ENCODE results near the gene HIVEP3. TPM values are rescaled to one million over a fixed set of nuclear protein-coding genes. Genes with fewer than 3 reads are reported as not detected.
A peak's percentile ranks its signal among the peaks of the same experiment; 100 is the strongest.

Gene HIVEP3
- total and polyA plus RNA-seq, 11 donors = 3.2 to 11.9 (median 5.0) TPM

DNA sequence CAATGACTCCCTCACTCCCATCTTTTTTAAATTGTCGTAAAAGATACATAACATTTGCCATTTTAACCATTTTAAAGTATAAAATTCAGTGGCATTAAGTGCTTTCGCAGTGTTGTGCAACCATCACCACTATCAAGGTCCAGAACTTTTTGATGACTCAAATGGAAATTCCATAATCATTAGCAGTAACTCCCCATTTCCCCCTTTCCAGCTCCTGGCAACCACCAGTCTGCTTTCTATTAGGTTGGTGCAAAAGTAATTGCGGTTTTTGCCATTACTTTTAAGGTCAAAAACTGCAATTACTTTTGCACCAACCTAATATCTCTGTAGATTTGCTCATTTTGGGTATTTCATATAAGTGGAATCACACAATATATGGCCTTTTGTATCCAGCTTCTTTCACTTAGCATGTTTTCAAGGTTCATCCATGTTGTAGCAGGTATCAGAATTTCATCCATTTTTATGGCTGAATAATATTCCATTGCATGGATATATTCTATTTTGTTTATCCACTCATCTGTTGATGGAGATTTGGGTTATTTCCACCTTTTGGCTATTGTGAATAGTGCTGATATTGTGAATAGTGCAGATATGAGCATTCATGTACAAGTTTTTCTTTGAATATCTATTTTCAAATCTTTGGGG is 159.7 kb downstream of the HIVEP3 start:
- Histone ChIP-seq H3K9me3 (peaks cover 0 to 7% (median 0%) of the 10 kb centered on the region in 12 donors), H3K4me1 (peaks cover 0 to 13% (median under 1%) of the 10 kb centered on the region in 12 donors), H3K36me3 (no peaks in the 10 kb centered on the region), H3K27ac (no peak overlapping the region), H3K27me3 (no peaks in the 10 kb centered on the region), H3K4me3 (no peak overlapping the region)
- WGBS, 4 donors = 91 to 95% (median 94%) methylated on average over 3 of the region's 3 CpGs
- no peak for ATAC-seq
- intact Hi-C loops (cut with DNase I) = no loop called here
- DNase-seq = no peak
- TF ChIP-seq POLR2A (IDR thresholded peaks at IDR 0.05) = no peak
- TF ChIP-seq, protein P1, sequence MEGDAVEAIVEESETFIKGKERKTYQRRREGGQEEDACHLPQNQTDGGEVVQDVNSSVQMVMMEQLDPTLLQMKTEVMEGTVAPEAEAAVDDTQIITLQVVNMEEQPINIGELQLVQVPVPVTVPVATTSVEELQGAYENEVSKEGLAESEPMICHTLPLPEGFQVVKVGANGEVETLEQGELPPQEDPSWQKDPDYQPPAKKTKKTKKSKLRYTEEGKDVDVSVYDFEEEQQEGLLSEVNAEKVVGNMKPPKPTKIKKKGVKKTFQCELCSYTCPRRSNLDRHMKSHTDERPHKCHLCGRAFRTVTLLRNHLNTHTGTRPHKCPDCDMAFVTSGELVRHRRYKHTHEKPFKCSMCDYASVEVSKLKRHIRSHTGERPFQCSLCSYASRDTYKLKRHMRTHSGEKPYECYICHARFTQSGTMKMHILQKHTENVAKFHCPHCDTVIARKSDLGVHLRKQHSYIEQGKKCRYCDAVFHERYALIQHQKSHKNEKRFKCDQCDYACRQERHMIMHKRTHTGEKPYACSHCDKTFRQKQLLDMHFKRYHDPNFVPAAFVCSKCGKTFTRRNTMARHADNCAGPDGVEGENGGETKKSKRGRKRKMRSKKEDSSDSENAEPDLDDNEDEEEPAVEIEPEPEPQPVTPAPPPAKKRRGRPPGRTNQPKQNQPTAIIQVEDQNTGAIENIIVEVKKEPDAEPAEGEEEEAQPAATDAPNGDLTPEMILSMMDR (IDR thresholded peaks at IDR 0.05) = no peak

DNA sequence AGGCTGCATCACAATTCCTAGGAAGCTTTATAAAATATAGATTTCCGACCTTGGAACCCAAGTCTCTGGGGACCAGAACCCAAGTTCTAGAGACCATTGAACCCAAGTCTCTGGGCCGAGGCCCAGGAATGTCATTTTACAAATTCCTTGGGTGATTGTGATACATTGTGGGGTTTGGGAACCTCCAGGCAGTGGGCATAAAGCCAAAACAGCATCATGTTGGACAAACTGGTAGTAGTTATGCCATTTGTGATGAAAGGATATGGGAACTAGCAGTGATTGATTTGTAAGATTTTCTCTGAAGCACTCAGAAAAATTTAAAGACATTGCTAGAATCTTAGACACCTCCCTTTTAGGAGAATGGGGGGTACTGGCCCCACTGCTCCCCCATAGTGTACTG is 160.2 kb downstream of the HIVEP3 start:
- Histone ChIP-seq H3K27ac (no peak overlapping the region), H3K4me1 (peaks cover 0 to 12% (median 0%) of the 10 kb centered on the region in 12 donors), H3K36me3 (no peaks in the 10 kb centered on the region), H3K27me3 (no peaks in the 10 kb centered on the region), H3K9me3 (peaks cover 0 to 7% (median 0%) of the 10 kb centered on the region in 12 donors), H3K4me3 (no peak overlapping the region)
- no peak for ATAC-seq
- TF ChIP-seq, protein P1 (IDR thresholded peaks at IDR 0.05) = no peak
- no peak for TF ChIP-seq POLR2A (IDR thresholded peaks at IDR 0.05)
- 83 to 89% (median 85%) methylated on average over 2 of the region's 2 CpGs for WGBS, 4 donors
- intact Hi-C loops (cut with DNase I) = no loop called here
- DNase-seq = no peak

DNA sequence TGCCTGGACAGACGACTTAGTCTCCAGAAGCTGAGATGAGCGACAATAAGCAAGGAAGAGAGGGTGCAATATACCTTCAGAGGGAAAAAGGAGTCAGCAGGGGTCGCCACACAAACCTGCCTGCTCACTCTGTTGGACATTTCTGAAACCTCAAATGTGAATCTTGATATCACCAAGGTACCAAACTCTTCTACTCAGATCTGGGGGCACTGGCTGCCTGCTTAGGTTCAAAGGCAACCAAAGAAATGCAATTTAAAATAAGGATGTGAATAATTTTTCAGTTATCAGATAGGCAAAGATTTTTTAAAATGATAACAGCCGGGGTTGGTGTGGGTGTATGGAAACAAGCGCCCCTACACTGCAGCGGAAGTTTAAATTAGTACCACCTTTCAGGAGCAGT is 164.2 kb downstream of the HIVEP3 start:
- H3K9me3 ChIP-seq = no peaks in the 10 kb centered on the region
- ATAC-seq (no peak), DNase-seq (no peak)
- no peak overlapping the region for H3K4me3 ChIP-seq
- peaks cover 0 to 40% (median 5%) of the 10 kb centered on the region in 12 donors for H3K4me1 ChIP-seq
- no peak for TF ChIP-seq POLR2A (IDR thresholded peaks at IDR 0.05)
- TF ChIP-seq, protein P1 (IDR thresholded peaks at IDR 0.05) = no peak
- no peaks in the 10 kb centered on the region for H3K27me3 ChIP-seq
- intact Hi-C loops (cut with DNase I) = no loop called here
- WGBS, 4 donors = 82 to 91% (median 89%) methylated on average over 6 of the region's 6 CpGs
- no peak overlapping the region for H3K27ac ChIP-seq
- no peaks in the 10 kb centered on the region for H3K36me3 ChIP-seq

DNA sequence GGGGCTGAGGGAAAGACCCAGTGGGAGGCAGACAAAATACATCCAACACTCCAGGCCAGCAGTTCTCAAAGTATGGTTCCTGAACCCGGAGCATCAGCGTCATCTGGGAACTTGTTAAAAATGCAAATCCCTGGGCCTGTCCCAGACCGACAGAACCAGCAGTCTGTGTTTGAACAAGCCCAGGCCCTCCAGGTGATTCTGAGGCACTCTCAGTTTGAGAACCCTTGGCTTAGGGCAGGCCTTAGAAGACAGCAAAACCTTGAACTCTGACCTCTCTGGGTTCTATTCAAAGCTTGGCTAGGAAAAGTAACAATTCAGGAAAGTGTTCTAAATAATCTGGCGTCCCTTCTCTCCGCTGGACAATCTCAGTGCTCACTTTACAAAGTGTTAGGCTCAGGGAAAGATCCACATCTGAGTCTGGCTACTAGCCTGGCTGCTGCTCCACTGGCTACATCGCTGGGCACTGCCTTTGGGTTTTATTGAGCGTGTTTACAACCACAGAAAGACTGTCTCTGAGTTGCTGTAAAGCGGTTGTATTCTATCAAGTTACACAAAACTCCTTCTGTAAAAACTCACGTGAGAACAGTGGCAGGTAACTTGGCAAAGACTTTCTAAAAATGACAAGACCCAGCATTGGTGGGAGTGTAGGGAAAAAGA is 166.1 kb downstream of the HIVEP3 start:
- Histone ChIP-seq H3K9me3 (no peaks in the 10 kb centered on the region), H3K4me3 (no peak overlapping the region), H3K27me3 (no peaks in the 10 kb centered on the region), H3K27ac (peak overlapping the region in 1 of 12 donors; percentile 3), H3K36me3 (no peaks in the 10 kb centered on the region), H3K4me1 (peaks cover 0 to 40% (median 5%) of the 10 kb centered on the region in 12 donors)
- intact Hi-C loops (cut with DNase I) = no loop called here
- no peak for DNase-seq
- no peak for ATAC-seq
- 89 to 93% (median 92%) methylated on average over 9 of the region's 9 CpGs for WGBS, 4 donors
- no peak for TF ChIP-seq POLR2A (IDR thresholded peaks at IDR 0.05)
- TF ChIP-seq, protein P1 (IDR thresholded peaks at IDR 0.05) = no peak

All from heart left ventricle (tissue), 16 donors.